IMR-90 (cell line): Measurements from ENCODE around the gene MORN5. TPM values are rescaled to one million over a fixed set of nuclear protein-coding genes. Genes with fewer than 3 reads are reported as not detected.

ENCODE experiments used
- ATAC-seq: fragments of 200-7000 bp; cut with Tn5 transposase; 2 replicates; pipeline ENCODE4 v1.9.1; 2020; ENCODE audit warnings: low read depth, mild to moderate bottlenecking, moderate library complexity
- BruUV-seq: library from RNA; stranded (reverse); fragments of 400-500 nt; replicated peaks from 2 replicates; lab custom pipeline; 2021; lab: Mats Ljungman, UMichigan
- CTCF ChIA-PET: fragments of 300-600 bp; formaldehyde crosslinking; extraction: SDS; loops from one replicate; lab custom pipeline; 2021; ENCODE audit warnings: antibody characterized with exemption; lab: Yijun Ruan, JAX
- POLR2A ChIA-PET: fragments of 300-600 bp; sonication (Branson Sonifier 250); formaldehyde crosslinking; loops from one replicate; lab custom pipeline; 2022; ENCODE audit warnings: antibody characterized with exemption; ENCODE audit not compliant: unreplicated experiment; lab: Charles Lee
- DNase-seq: peaks from one replicate; pipeline ENCODE4 v3.0.0; 2013
- H2AFZ ChIP-seq: replicated peaks from 2 replicates; pipeline ENCODE3; 2013; ENCODE audit warnings: low read length, mild to moderate bottlenecking; ENCODE audit not compliant: poor library complexity
- H2AK5ac ChIP-seq: 2 replicates; pipeline ENCODE4 v1.6.1; 2013; ENCODE audit warnings: low read depth, low read length, inconsistent platforms
- H2AK9ac ChIP-seq: replicated peaks from 2 replicates; pipeline ENCODE3; 2013; ENCODE audit warnings: mild to moderate bottlenecking, low read depth, low read length, moderate library complexity; ENCODE audit not compliant: poor library complexity
- H2BK120ac ChIP-seq: 2 replicates; pipeline ENCODE4 v1.6.1; 2013; ENCODE audit warnings: low read depth, low read length, inconsistent platforms
- H2BK15ac ChIP-seq: 3 replicates; pipeline ENCODE4 v1.6.1; 2013; ENCODE audit warnings: low read depth, low read length, inconsistent platforms
- H2BK20ac ChIP-seq: 2 replicates; pipeline ENCODE4 v1.6.1; 2013; ENCODE audit warnings: low read depth, mild to moderate bottlenecking, inconsistent platforms, low read length, moderate library complexity
- H2BK5ac ChIP-seq: 2 replicates; pipeline ENCODE4 v1.6.1; 2013; ENCODE audit warnings: mild to moderate bottlenecking, low read depth, low read length, inconsistent platforms; ENCODE audit not compliant: poor library complexity, severe bottlenecking
- H3K14ac ChIP-seq: replicated peaks from 2 replicates; pipeline ENCODE4 v1.6.1; 2013; ENCODE audit warnings: low read depth, low read length, inconsistent platforms
- H3K18ac ChIP-seq: 2 replicates; pipeline ENCODE4 v1.6.1; 2013; ENCODE audit warnings: low read depth, low read length, control low read depth
- H3K23ac ChIP-seq: 2 replicates; pipeline ENCODE4 v1.6.1; 2013; ENCODE audit warnings: low read depth, low read length, inconsistent platforms
- H3K27ac ChIP-seq: 2 replicates; pipeline ENCODE4 v1.5.1; 2013; ENCODE audit warnings: mild to moderate bottlenecking, control low read depth, low read length; ENCODE audit not compliant: insufficient read depth
- H3K27me3 ChIP-seq: 2 replicates; pipeline ENCODE4 v1.6.1; 2013; ENCODE audit warnings: low read length; ENCODE audit not compliant: control insufficient read depth, insufficient read depth
- H3K36me3 ChIP-seq: 2 replicates; pipeline ENCODE4 v1.6.1; 2013; ENCODE audit warnings: low read length, mixed read lengths; ENCODE audit not compliant: control insufficient read depth, insufficient read depth
- H3K4ac ChIP-seq: 2 replicates; pipeline ENCODE4 v1.6.1; 2013; ENCODE audit warnings: low read depth, low read length, inconsistent platforms
- H3K4me1 ChIP-seq: 2 replicates; pipeline ENCODE4 v1.6.1; 2013; ENCODE audit warnings: low read length, mixed read lengths; ENCODE audit not compliant: control insufficient read depth, insufficient read depth
- H3K4me2 ChIP-seq: 2 replicates; pipeline ENCODE4 v1.6.1; 2013; ENCODE audit warnings: low read depth, mild to moderate bottlenecking, control low read depth, low read length, moderate library complexity
- H3K4me3 ChIP-seq: 2 replicates; pipeline ENCODE4 v1.5.1; 2013; ENCODE audit warnings: low read depth, mild to moderate bottlenecking, control low read depth, low read length, moderate library complexity; ENCODE audit not compliant: insufficient read depth
- H3K56ac ChIP-seq: 2 replicates; pipeline ENCODE4 v1.6.1; 2013; ENCODE audit warnings: low read length, inconsistent platforms; ENCODE audit not compliant: insufficient read depth; ENCODE audit errors: extremely low read depth
- H3K79me1 ChIP-seq, 2 experiments: 2 replicates each; pipeline ENCODE4 v1.6.1; 2013; ENCODE audit warnings: low read length in 2 of 2, inconsistent platforms in 1 of 2, low read depth in 1 of 2
- H3K9ac ChIP-seq: 2 replicates; pipeline ENCODE4 v1.6.1; 2013; ENCODE audit warnings: low read depth, low read length, control low read depth
- H3K9me1 ChIP-seq: 2 replicates; pipeline ENCODE4 v1.6.1; 2013; ENCODE audit warnings: low read length, inconsistent platforms; ENCODE audit not compliant: insufficient read depth
- H3K9me3 ChIP-seq: 2 replicates; pipeline ENCODE4 v1.6.1; 2013; ENCODE audit warnings: low read length; ENCODE audit not compliant: control insufficient read depth, insufficient read depth
- H4K20me1 ChIP-seq: 2 replicates; pipeline ENCODE4 v1.6.1; 2013; ENCODE audit warnings: low read length, inconsistent platforms; ENCODE audit not compliant: insufficient read depth
- H4K5ac ChIP-seq: 2 replicates; pipeline ENCODE4 v1.6.1; 2013; ENCODE audit warnings: mild to moderate bottlenecking, low read depth, low read length, control low read depth
- H4K8ac ChIP-seq, 2 experiments: 2 replicates each; pipeline ENCODE4 v1.6.1; 2013; ENCODE audit warnings: low read depth in 2 of 2, low read length in 2 of 2, control low read depth in 1 of 2, inconsistent platforms in 1 of 2
- H4K91ac ChIP-seq: 2 replicates; pipeline ENCODE4 v1.6.1; 2013; ENCODE audit warnings: low read depth, low read length, inconsistent platforms; ENCODE audit not compliant: insufficient read depth
- BHLHE40 ChIP-seq: fragments of 150-350 bp; IDR thresholded peaks from 2 replicates; pipeline ENCODE4 v1.6.1; 2016; ENCODE audit warnings: mild to moderate bottlenecking, low read depth, low read length
- CEBPB ChIP-seq: IDR thresholded peaks from 2 replicates; pipeline ENCODE4 v1.6.1; 2012; ENCODE audit warnings: low read depth, low read length, improper control_type of control experiment
- MAFK ChIP-seq: IDR thresholded peaks from 2 replicates; pipeline ENCODE4 v1.6.1; 2012; ENCODE audit warnings: low read depth, low read length, improper control_type of control experiment
- MXI1 ChIP-seq: IDR thresholded peaks from 2 replicates; pipeline ENCODE4 v1.6.1; 2012; ENCODE audit warnings: low read depth, mild to moderate bottlenecking, low read length, moderate library complexity, borderline replicate concordance
- NFE2L2 ChIP-seq: fragments of 150-350 bp; IDR thresholded peaks from 2 replicates; pipeline ENCODE4 v1.6.1; 2016; ENCODE audit warnings: low read depth, mild to moderate bottlenecking, low read length
- POLR2A ChIP-seq: IDR thresholded peaks from 2 replicates; pipeline ENCODE4 v1.6.1; 2012; ENCODE audit warnings: mild to moderate bottlenecking, low read depth, low read length
- SMC3 ChIP-seq: fragments of 150-350 bp; IDR thresholded peaks from 2 replicates; pipeline ENCODE4 v1.6.1; 2016; ENCODE audit warnings: low read depth, mild to moderate bottlenecking, antibody characterized with exemption, low read length, moderate library complexity
- WGBS, 2 experiments: methylation state at CpG; one replicate each; pipeline versions ENCODE4 v1.1.5 to v1.1.7; 2013; ENCODE audit warnings: missing lambda C conversion rate in 2 of 2; ENCODE audit not compliant: insufficient read length in 1 of 2; ENCODE audit errors: extremely low coverage in 2 of 2; 5-methylcytosine and 5-hydroxymethylcytosine counted together
- dilution Hi-C: fragments of 300-500 bp; cut with HindIII; formaldehyde crosslinking; loops from one replicate; pipeline ENCODE4 v1.14.3; 2018; ENCODE audit warnings: low sequenced_read_pairs; ENCODE audit not compliant: unreplicated experiment
- in situ Hi-C: fragments of 300-500 bp; cut with MboI; formaldehyde crosslinking; loops from 3 replicates; pipeline ENCODE4 v1.14.3; 2019; ENCODE audit warnings: low sequenced_read_pairs, inconsistent platforms, mixed read lengths
- intact Hi-C: fragments of 100-400 bp; cut with micrococcal nuclease; formaldehyde crosslinking; loops from 2 replicates; pipeline ENCODE4 v1.10.0; 2022
- polyA plus RNA-seq, 3 experiments: library from polyadenylated mRNA; depleted of rRNA; stranded (reverse); fragments of >200 nt; gene quantifications; 2 replicates each; pipeline ENCODE4 v1.2.3, GENCODE V29; 2012; ENCODE audit warnings: low replicate concordance in 1 of 3
- total RNA-seq: library from RNA; depleted of rRNA; stranded (reverse); fragments of >200 nt; gene quantifications from 2 replicates; pipeline ENCODE4 v1.2.3, GENCODE V29; 2012
- TF ChIP-seq, protein P1 (sequence below): fragments of 150-350 bp; IDR thresholded peaks from 2 replicates; pipeline ENCODE4 v1.6.1; 2016; ENCODE audit warnings: low read depth, mild to moderate bottlenecking, low read length, moderate library complexity, borderline replicate concordance
- TF ChIP-seq, protein P2 (sequence below): fragments of 150-350 bp; IDR thresholded peaks from 2 replicates; pipeline ENCODE4 v1.6.1; 2017; ENCODE audit warnings: mild to moderate bottlenecking, antibody characterized with exemption, low read length, low read depth

MORN5 gene
- total and polyA plus RNA-seq, 2 of the 4 experiments (the other 2 are of a cell fraction): not detected

DNA sequence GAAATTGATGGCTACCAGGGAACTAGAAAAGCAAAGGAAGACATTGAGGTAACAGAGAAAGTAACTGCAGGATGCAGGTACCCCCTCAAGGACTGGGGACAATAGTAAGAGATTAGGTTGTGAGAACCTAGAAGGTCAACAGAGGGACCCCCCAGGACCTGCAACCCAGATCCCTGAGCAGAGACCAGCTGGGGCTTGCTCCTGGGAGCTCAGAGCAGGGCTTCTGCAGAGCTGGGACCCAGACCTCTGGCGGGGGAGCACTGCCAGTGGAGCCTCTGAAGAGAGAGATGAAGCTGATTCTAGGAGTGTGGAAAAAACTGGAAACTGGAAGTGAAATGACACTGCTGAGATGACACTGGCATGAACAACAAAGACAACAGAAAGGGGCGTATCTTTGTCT is 17.2 kb downstream of the MORN5 start:
- no peak overlapping the region for H3K4ac ChIP-seq
- H2BK20ac ChIP-seq: no peak overlapping the region
- H3K23ac ChIP-seq: no peak overlapping the region
- H4K20me1 ChIP-seq: no peaks in the 10 kb centered on the region
- no peaks in the 10 kb centered on the region for H3K9me3 ChIP-seq
- H4K91ac ChIP-seq: no peak overlapping the region
- H3K79me1 ChIP-seq: no peaks in the 10 kb centered on the region
- H2BK15ac ChIP-seq: no peak overlapping the region
- no peaks in the 10 kb centered on the region for H3K36me3 ChIP-seq
- 0 out of 2 replicates have a peak, but pooled peaks cover 4% of the 10 kb centered on the region for H3K4me1 ChIP-seq
- H2BK5ac ChIP-seq: no peak overlapping the region
- H3K14ac ChIP-seq: no peak overlapping the region
- H4K5ac ChIP-seq: no peak overlapping the region
- no peak overlapping the region for H3K9ac ChIP-seq
- BruUV-seq: no TSS peak
- no peak overlapping the region for H4K8ac ChIP-seq
- no peak overlapping the region for H3K18ac ChIP-seq
- WGBS, 2 experiments: 70% methylated on average over 2 of the region's 2 CpGs; no CpG with 5 or more reads in 1 of the 2 experiments
- no peak overlapping the region for H3K4me2 ChIP-seq
- TF ChIP-seq MXI1 (no peak), BHLHE40 (no peak), POLR2A (no peak), CEBPB (no peak), MAFK (no peak), NFE2L2 (no peak), SMC3 (no peak)
- TF ChIP-seq, protein P1, sequence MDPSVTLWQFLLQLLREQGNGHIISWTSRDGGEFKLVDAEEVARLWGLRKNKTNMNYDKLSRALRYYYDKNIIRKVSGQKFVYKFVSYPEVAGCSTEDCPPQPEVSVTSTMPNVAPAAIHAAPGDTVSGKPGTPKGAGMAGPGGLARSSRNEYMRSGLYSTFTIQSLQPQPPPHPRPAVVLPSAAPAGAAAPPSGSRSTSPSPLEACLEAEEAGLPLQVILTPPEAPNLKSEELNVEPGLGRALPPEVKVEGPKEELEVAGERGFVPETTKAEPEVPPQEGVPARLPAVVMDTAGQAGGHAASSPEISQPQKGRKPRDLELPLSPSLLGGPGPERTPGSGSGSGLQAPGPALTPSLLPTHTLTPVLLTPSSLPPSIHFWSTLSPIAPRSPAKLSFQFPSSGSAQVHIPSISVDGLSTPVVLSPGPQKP: no peak
- TF ChIP-seq, protein P2, sequence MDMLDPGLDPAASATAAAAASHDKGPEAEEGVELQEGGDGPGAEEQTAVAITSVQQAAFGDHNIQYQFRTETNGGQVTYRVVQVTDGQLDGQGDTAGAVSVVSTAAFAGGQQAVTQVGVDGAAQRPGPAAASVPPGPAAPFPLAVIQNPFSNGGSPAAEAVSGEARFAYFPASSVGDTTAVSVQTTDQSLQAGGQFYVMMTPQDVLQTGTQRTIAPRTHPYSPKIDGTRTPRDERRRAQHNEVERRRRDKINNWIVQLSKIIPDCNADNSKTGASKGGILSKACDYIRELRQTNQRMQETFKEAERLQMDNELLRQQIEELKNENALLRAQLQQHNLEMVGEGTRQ: no peak
- CTCF ChIA-PET: no interaction called here
- peaks cover 41% of the 10 kb centered on the region for H3K27me3 ChIP-seq
- no peak overlapping the region for H2AK9ac ChIP-seq
- no peak overlapping the region for H3K27ac ChIP-seq
- POLR2A ChIA-PET: no interaction called here
- ATAC-seq (no peak), DNase-seq (no peak)
- no peak overlapping the region for H2AFZ ChIP-seq
- no peak overlapping the region for H2BK120ac ChIP-seq
- H2AK5ac ChIP-seq: no peak overlapping the region
- H3K56ac ChIP-seq: no peak overlapping the region
- dilution Hi-C loops (no loop called here), intact Hi-C loops (no loop called here), in situ Hi-C loops (no loop called here)
- H3K4me3 ChIP-seq: no peak overlapping the region
- no peaks in the 10 kb centered on the region for H3K9me1 ChIP-seq
